CD14-positive monocyte (primary cell): ENCODE measurements around the gene PRRC2A. TPM values are rescaled to one million over a fixed set of nuclear protein-coding genes. Genes with fewer than 3 reads are reported as not detected.

Experiments used
- DNase-seq, 3 donors: peaks; one replicate each; pipeline ENCODE4 v3.0.0-alpha.2; 2011 to 2022
- H2AFZ ChIP-seq: 2 replicates; pipeline ENCODE4 v1.6.0; 2012; ENCODE audit warnings: mild to moderate bottlenecking, low read depth, low read length, inconsistent platforms; ENCODE audit not compliant: insufficient read depth, poor library complexity, severe bottlenecking
- H3K27ac ChIP-seq, 2 donors: 1 replicate in 1 of 2; 2 replicates in 1 of 2; pipeline ENCODE4 v1.5.1; 2012 to 2013; ENCODE audit warnings: low read length in 2 of 2, control low read depth in 1 of 2, inconsistent platforms in 1 of 2, low read depth in 1 of 2, mild to moderate bottlenecking in 1 of 2
- H3K27me3 ChIP-seq, 2 donors: one replicate each; pipeline versions ENCODE4 v1.6.0 to v1.6.1; 2011 to 2013; ENCODE audit warnings: low read length in 2 of 2; ENCODE audit not compliant: control insufficient read depth in 2 of 2, insufficient read depth in 2 of 2
- H3K36me3 ChIP-seq, 2 donors: replicated peaks in 1 of 2; 1 replicate in 1 of 2; 2 replicates in 1 of 2; pipeline versions ENCODE4 v1.5.1 to v1.6.1; 2012 to 2013; ENCODE audit warnings: low read length in 2 of 2, control low read depth in 1 of 2, inconsistent platforms in 1 of 2, mild to moderate bottlenecking in 1 of 2; ENCODE audit not compliant: insufficient read depth in 2 of 2, control insufficient read depth in 1 of 2
- H3K4me1 ChIP-seq, 2 donors: 1 replicate in 1 of 2; 2 replicates in 1 of 2; pipeline versions ENCODE4 v1.5.1 to v1.6.1; 2012 to 2013; ENCODE audit warnings: low read length in 2 of 2, control low read depth in 1 of 2, inconsistent platforms in 1 of 2, mild to moderate bottlenecking in 1 of 2, moderate library complexity in 1 of 2; ENCODE audit not compliant: insufficient read depth in 2 of 2, control insufficient read depth in 1 of 2
- H3K4me2 ChIP-seq: replicated peaks from 2 replicates; pipeline ENCODE3; 2012; ENCODE audit warnings: low read length, moderate library complexity, mild to moderate bottlenecking; ENCODE audit not compliant: poor library complexity, severe bottlenecking; ENCODE audit errors: extremely low read depth
- H3K4me3 ChIP-seq, 3 experiments: fragments of 200-600 bp in 1 of 3; sonication (generic) in 1 of 3; replicated peaks in 1 of 3; 1 replicate in 2 of 3; 2 replicates in 1 of 3; pipeline ENCODE4 v1.5.1; 2011 to 2013; ENCODE audit warnings: low read length in 3 of 3, mild to moderate bottlenecking in 3 of 3, control low read depth in 2 of 3, low read depth in 2 of 3, inconsistent platforms in 1 of 3, moderate library complexity in 1 of 3
- H3K79me2 ChIP-seq: 2 replicates; pipeline ENCODE4 v1.6.0; 2012; ENCODE audit warnings: mild to moderate bottlenecking, control low read depth, inconsistent platforms, low read length, moderate library complexity; ENCODE audit not compliant: insufficient read depth
- H3K9ac ChIP-seq: 2 replicates; pipeline ENCODE4 v1.6.0; 2017; ENCODE audit warnings: low read length, mild to moderate bottlenecking; ENCODE audit not compliant: insufficient read depth, poor library complexity, severe bottlenecking
- H3K9me3 ChIP-seq, 2 donors: replicated peaks in 1 of 2; 1 replicate in 1 of 2; 2 replicates in 1 of 2; pipeline versions ENCODE4 v1.5.1 to v1.6.1; 2012 to 2013; ENCODE audit warnings: low read length in 2 of 2, control low read depth in 1 of 2; ENCODE audit not compliant: control insufficient read depth in 1 of 2, insufficient read depth in 1 of 2
- H4K20me1 ChIP-seq: 2 replicates; pipeline ENCODE4 v1.6.0; 2012; ENCODE audit warnings: mild to moderate bottlenecking, low read length, control low read depth, moderate library complexity; ENCODE audit not compliant: insufficient read depth
- H3K27ac Mint-ChIP-seq, 7 donors: one replicate each; pipeline ENCODE4 v1.8.0; 2020; ENCODE audit warnings: mild to moderate bottlenecking in 7 of 7, mixed read lengths in 7 of 7, moderate library complexity in 6 of 7, inconsistent platforms in 2 of 7
- H3K27me3 Mint-ChIP-seq, 3 donors: one replicate each; pipeline ENCODE4 v1.8.0; 2021 to 2022; ENCODE audit warnings: low read depth in 3 of 3, mild to moderate bottlenecking in 3 of 3, mixed read lengths in 3 of 3, moderate library complexity in 3 of 3, inconsistent platforms in 1 of 3
- H3K36me3 Mint-ChIP-seq, 2 donors: one replicate each; pipeline ENCODE4 v1.8.0; 2020; ENCODE audit warnings: mixed read lengths in 2 of 2, inconsistent platforms in 1 of 2, mild to moderate bottlenecking in 1 of 2
- H3K4me1 Mint-ChIP-seq: one replicate; pipeline ENCODE4 v1.8.0; 2020; ENCODE audit warnings: mild to moderate bottlenecking, mixed read lengths
- H3K4me3 Mint-ChIP-seq, 2 donors: one replicate each; pipeline ENCODE4 v1.8.0; 2020; ENCODE audit warnings: mild to moderate bottlenecking in 2 of 2, mixed read lengths in 2 of 2, moderate library complexity in 1 of 2
- H3K9me3 Mint-ChIP-seq, 7 donors: one replicate each; pipeline ENCODE4 v1.8.0; 2020 to 2022; ENCODE audit warnings: mixed read lengths in 7 of 7, mild to moderate bottlenecking in 6 of 7, moderate library complexity in 6 of 7, inconsistent platforms in 2 of 7
- CTCF ChIP-seq: fragments of 200-600 bp; IDR thresholded peaks from one replicate; pipeline ENCODE4 v1.8.0; 2022; ENCODE audit warnings: antibody characterized with exemption, mild to moderate bottlenecking
- WGBS: methylation state at CpG from one replicate; pipeline ENCODE4 v1.1.5; 2013; ENCODE audit warnings: missing lambda C conversion rate; ENCODE audit not compliant: insufficient coverage; 5-methylcytosine and 5-hydroxymethylcytosine counted together
- intact Hi-C, 2 donors: fragments of 100-400 bp; cut with micrococcal nuclease; formaldehyde crosslinking; loops; one replicate each; pipeline versions ENCODE4 v1.15.0 to v1.15.1; 2023
- polyA plus RNA-seq, 3 donors: library from polyadenylated mRNA; depleted of rRNA in 1 of 3; unstranded in 2 of 3; stranded (reverse) in 1 of 3; fragments of 300-500 nt in 2 of 3; fragments of >200 nt in 1 of 3; fragmentation: Illumina TruSeq in 2 of 3; gene quantifications; 1 replicate in 2 of 3; 2 replicates in 1 of 3; pipeline ENCODE4 v1.2.3, GENCODE V29; 2012 to 2021

The PRRC2A gene
- polyA plus RNA-seq, 3 donors: 1.2 to 76.7 (median 2.3) TPM

- intact Hi-C loops: loop anchor here (5.0 to 10.0 kb wide), 2 partner anchors 89 to 277 kb away; partner anchors contain the start of genes NELFE (in 1 of the 2) and SKIC2 (in 1 of the 2)
- WGBS: 86% methylated on average over 7 of the region's 8 CpGs
- TF ChIP-seq CTCF: no peak
- H3K4me1 ChIP-seq: peaks cover 20 to 23% of the 10 kb centered on the region in 2 donors
- no peak overlapping the region for H2AFZ ChIP-seq
- H3K36me3 ChIP-seq: peaks cover 5 to 12% of the 10 kb centered on the region in 2 donors
- no peak overlapping the region for H3K4me3 Mint-ChIP-seq
- H3K27me3 Mint-ChIP-seq: peaks cover 5 to 8% (median 6%) of the 10 kb centered on the region in 3 donors
- peak overlapping the region in 1 of 7 donors; percentile 5 for H3K27ac Mint-ChIP-seq
- DNase-seq: no peak
- peaks cover 0 to 2% (median 0%) of the 10 kb centered on the region in 7 donors for H3K9me3 Mint-ChIP-seq
- no peaks in the 10 kb centered on the region for H3K9me3 ChIP-seq
- no peak overlapping the region for H3K9ac ChIP-seq
- peaks cover 13 to 18% of the 10 kb centered on the region in 2 donors for H3K36me3 Mint-ChIP-seq
- H3K27ac ChIP-seq: no peak overlapping the region
- no peak overlapping the region for H3K4me2 ChIP-seq
- H4K20me1 ChIP-seq: no peaks in the 10 kb centered on the region
- H3K27me3 ChIP-seq: no peaks in the 10 kb centered on the region
- H3K79me2 ChIP-seq: no peaks in the 10 kb centered on the region
- H3K4me1 Mint-ChIP-seq: peaks cover 30% of the 10 kb centered on the region
- H3K4me3 ChIP-seq: no peak overlapping the region
These were observed 57.4 kb downstream of the PRRC2A start for GRCh38 chr6:31677955-31678354.

GRCh38 chr6:31680226-31681134 is 60.0 kb downstream of the PRRC2A start, which contains the start of gene LY6G5C:
Gene LY6G5C (minus strand): TSS chr6:31681067. CDS start chr6:31680373, 694 bp downstream.
- no peaks in the 10 kb centered on the region for H3K9me3 ChIP-seq
- H3K27me3 ChIP-seq: peaks cover 0 to 4% of the 10 kb centered on the region in 2 donors
- intact Hi-C loops: loop anchor here (2.0 to 5.0 kb wide), 3 partner anchors 46 to 187 kb away; no protein-coding TSS in a partner anchor
- TF ChIP-seq CTCF: peak; percentile 72
- WGBS: 7% methylated on average over 14 of the region's 17 CpGs
- H3K4me2 ChIP-seq: peak within 1 kb of the TSS; percentile 93
- Mint-ChIP-seq H3K4me1 (peaks cover 37% of the 10 kb centered on the region), H3K9me3 (peaks cover 0 to 4% (median 0%) of the 10 kb centered on the region in 7 donors), H3K36me3 (peaks cover 12 to 22% of the 10 kb centered on the region in 2 donors), H3K4me3 (peak within 1 kb of the TSS; percentile 84 to 91), H3K27ac (peak within 1 kb of the TSS; percentile 14 to 79 (median 72)), H3K27me3 (peaks cover 8 to 10% (median 10%) of the 10 kb centered on the region in 3 donors)
- H2AFZ ChIP-seq: peak within 1 kb of the TSS; percentile 95
- H3K79me2 ChIP-seq: no peaks in the 10 kb centered on the region
- H4K20me1 ChIP-seq: no peaks in the 10 kb centered on the region
- peak within 1 kb of the TSS in 1 of 2 donors; percentile 17 for H3K27ac ChIP-seq
- peaks cover 26 to 28% of the 10 kb centered on the region in 2 donors for H3K4me1 ChIP-seq
- peak within 1 kb of the TSS; percentile 57 for H3K9ac ChIP-seq
- DNase-seq: peak; percentile 74 to 79 (median 76)
- peak within 1 kb of the TSS; percentile 41 to 76 (median 65) for H3K4me3 ChIP-seq
- peaks cover 3 to 15% of the 10 kb centered on the region in 2 donors for H3K36me3 ChIP-seq
